HFFc6 (cell line): Measurements from ENCODE around the gene ANGPTL2. TPM values are rescaled to one million over a fixed set of nuclear protein-coding genes. Genes with fewer than 3 reads are reported as not detected.

ENCODE experiments used
- DNase-seq: peaks from one replicate; pipeline ENCODE4 v3.0.0-alpha.2; 2018
- H3K27ac Mint-ChIP-seq: 2 replicates; pipeline ENCODE4 v1.8.0; 2020; ENCODE audit warnings: mild to moderate bottlenecking, mixed read lengths
- H3K27me3 Mint-ChIP-seq: 2 replicates; pipeline ENCODE4 v1.8.0; 2021; ENCODE audit warnings: mild to moderate bottlenecking, moderate library complexity, mixed read lengths; ENCODE audit not compliant: insufficient read depth
- H3K36me3 Mint-ChIP-seq: 2 replicates; pipeline ENCODE4 v1.8.0; 2021; ENCODE audit warnings: low read depth, mixed read lengths
- H3K4me1 Mint-ChIP-seq: 2 replicates; pipeline ENCODE4 v1.8.0; 2020; ENCODE audit warnings: low read depth, mixed read lengths
- H3K4me3 Mint-ChIP-seq: 2 replicates; pipeline ENCODE4 v1.8.0; 2020; ENCODE audit warnings: mild to moderate bottlenecking, moderate library complexity, mixed read lengths
- H3K9me3 Mint-ChIP-seq: 2 replicates; pipeline ENCODE4 v1.8.0; 2020; ENCODE audit warnings: mild to moderate bottlenecking, mixed read lengths
- total RNA-seq, 6 experiments: library from RNA; stranded (reverse); fragmentation: NEBNext Ultra II Directional; extraction: Animal tissue kit (Norgen Biotek cat#: 25700); gene quantifications; 2 replicates in 1 of 6; 3 replicates in 5 of 6; pipeline ENCODE4 v1.2.3, GENCODE V29; 2021
- TF ChIP-seq, protein P1 (sequence below): fragments of 200-600 bp; sonication (generic); IDR thresholded peaks from 2 replicates; pipeline ENCODE4 v1.5.0; 2021; ENCODE audit warnings: antibody characterized with exemption, mild to moderate bottlenecking

The ANGPTL2 gene
- total RNA-seq, 6 experiments from 2014 or later = 15.0 to 20.9 (median 19.4) TPM

DNA sequence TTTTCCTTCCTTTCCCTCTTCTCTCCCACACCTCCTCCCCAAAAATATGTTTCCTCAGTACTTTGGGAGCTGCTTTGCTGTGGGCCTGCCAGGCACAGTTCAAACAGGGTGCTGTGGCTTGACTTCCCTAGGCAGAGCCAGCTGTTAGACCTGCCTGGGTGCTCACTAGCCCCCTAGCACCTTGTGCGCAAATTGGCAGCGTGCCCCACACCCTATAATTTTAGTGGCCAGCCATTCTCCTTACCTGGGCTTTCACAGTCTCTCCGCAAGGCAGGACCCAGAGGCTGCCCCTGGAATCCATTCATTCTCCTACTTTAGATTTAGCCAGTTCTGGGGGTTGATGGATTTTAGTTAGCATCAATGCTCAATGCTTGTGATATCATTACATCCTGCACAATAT lies 72.3 kb downstream of the ANGPTL2 start:
- TF ChIP-seq, protein P1, sequence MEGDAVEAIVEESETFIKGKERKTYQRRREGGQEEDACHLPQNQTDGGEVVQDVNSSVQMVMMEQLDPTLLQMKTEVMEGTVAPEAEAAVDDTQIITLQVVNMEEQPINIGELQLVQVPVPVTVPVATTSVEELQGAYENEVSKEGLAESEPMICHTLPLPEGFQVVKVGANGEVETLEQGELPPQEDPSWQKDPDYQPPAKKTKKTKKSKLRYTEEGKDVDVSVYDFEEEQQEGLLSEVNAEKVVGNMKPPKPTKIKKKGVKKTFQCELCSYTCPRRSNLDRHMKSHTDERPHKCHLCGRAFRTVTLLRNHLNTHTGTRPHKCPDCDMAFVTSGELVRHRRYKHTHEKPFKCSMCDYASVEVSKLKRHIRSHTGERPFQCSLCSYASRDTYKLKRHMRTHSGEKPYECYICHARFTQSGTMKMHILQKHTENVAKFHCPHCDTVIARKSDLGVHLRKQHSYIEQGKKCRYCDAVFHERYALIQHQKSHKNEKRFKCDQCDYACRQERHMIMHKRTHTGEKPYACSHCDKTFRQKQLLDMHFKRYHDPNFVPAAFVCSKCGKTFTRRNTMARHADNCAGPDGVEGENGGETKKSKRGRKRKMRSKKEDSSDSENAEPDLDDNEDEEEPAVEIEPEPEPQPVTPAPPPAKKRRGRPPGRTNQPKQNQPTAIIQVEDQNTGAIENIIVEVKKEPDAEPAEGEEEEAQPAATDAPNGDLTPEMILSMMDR = no peak
- H3K4me1 Mint-ChIP-seq = peaks cover 23% of the 10 kb centered on the region
- DNase-seq = no peak
- peaks cover 3% of the 10 kb centered on the region for H3K27me3 Mint-ChIP-seq
- H3K4me3 Mint-ChIP-seq = no peak overlapping the region
- no peaks in the 10 kb centered on the region for H3K9me3 Mint-ChIP-seq
- no peak overlapping the region for H3K27ac Mint-ChIP-seq
- H3K36me3 Mint-ChIP-seq = no peaks in the 10 kb centered on the region

DNA sequence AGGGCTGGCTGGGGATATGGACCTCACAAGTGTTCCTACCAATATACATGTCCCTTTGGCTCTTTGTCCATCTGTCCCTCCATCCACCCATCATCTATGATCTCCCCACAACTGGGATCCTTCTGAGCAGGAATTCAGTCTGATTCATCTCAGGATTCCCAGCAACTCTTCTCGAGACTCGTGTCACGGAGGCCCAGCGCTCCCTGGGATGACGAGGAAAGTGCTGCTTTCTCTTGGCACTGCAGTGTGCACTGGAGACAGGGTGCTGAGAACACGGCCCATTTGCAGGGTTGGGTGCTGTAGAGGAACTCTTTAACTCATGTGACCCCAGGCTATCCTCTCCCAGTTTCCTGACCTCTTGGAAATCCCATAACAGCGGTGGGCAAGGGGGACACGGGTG lies 72.9 kb downstream of the ANGPTL2 start:
- H3K27ac Mint-ChIP-seq = peak overlapping the region; percentile 65
- peaks cover 1% of the 10 kb centered on the region; the same call in 1 of the 2 replicates for H3K27me3 Mint-ChIP-seq
- no peaks in the 10 kb centered on the region for H3K9me3 Mint-ChIP-seq
- H3K4me3 Mint-ChIP-seq = peak overlapping the region; percentile 75; the same call in 1 of the 2 replicates
- TF ChIP-seq, protein P1 = no peak
- peaks cover 23% of the 10 kb centered on the region for H3K4me1 Mint-ChIP-seq
- no peak for DNase-seq
- no peaks in the 10 kb centered on the region for H3K36me3 Mint-ChIP-seq

DNA sequence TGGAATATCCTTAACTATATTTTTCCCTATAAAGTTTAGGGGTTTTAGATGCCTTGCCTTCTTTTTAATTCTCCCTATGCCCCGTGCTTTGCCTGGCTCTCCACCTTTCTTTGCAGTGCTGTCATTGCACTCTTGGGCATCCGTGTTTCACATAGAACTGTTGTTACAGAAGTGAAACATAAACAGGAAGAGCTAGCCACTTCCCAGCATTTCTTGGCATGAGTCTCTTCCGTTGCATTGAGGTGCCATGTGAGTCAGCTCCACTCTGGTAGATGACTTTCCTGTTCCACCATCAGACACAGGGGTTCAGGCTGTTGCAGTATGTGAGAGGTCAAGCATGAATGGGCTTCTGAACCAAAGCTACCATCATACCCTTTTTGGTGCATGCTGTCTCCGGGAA lies 73.4 kb downstream of the ANGPTL2 start:
- H3K4me1 Mint-ChIP-seq = peaks cover 23% of the 10 kb centered on the region
- peaks cover 1% of the 10 kb centered on the region; the same call in 1 of the 2 replicates for H3K27me3 Mint-ChIP-seq
- DNase-seq = peak; percentile 87
- no peaks in the 10 kb centered on the region for H3K9me3 Mint-ChIP-seq
- no peaks in the 10 kb centered on the region for H3K36me3 Mint-ChIP-seq
- TF ChIP-seq, protein P1 = peak; percentile 52; the same call in 1 of the 2 replicates
- peak overlapping the region; percentile 65 for H3K27ac Mint-ChIP-seq
- peak overlapping the region; percentile 75 for H3K4me3 Mint-ChIP-seq

GRCh38 chr9:127047971-127048370 lies 74.5 kb downstream of the ANGPTL2 start:
- Mint-ChIP-seq H3K27me3 (peaks cover 1% of the 10 kb centered on the region), H3K4me1 (peaks cover 23% of the 10 kb centered on the region), H3K9me3 (no peaks in the 10 kb centered on the region), H3K27ac (no peak overlapping the region; the same call in 1 of the 2 replicates), H3K4me3 (no peak overlapping the region), H3K36me3 (no peaks in the 10 kb centered on the region)
- no peak for DNase-seq
- TF ChIP-seq, protein P1 = no peak

- Mint-ChIP-seq H3K4me3 (no peak overlapping the region), H3K27ac (no peak overlapping the region), H3K4me1 (peaks cover 22% of the 10 kb centered on the region), H3K36me3 (no peaks in the 10 kb centered on the region; the same call in 1 of the 2 replicates), H3K27me3 (peaks cover 1% of the 10 kb centered on the region), H3K9me3 (no peaks in the 10 kb centered on the region)
- TF ChIP-seq, protein P1 = no peak
- no peak for DNase-seq
Observed at GRCh38 chr9:127045148-127045547, 77.3 kb downstream of the ANGPTL2 start.

GRCh38 chr9:127039492-127039891 lies 82.9 kb downstream of the ANGPTL2 start:
- Mint-ChIP-seq H3K4me1 (no peaks in the 10 kb centered on the region), H3K27ac (no peak overlapping the region), H3K4me3 (no peak overlapping the region), H3K27me3 (peaks cover 5% of the 10 kb centered on the region), H3K9me3 (no peaks in the 10 kb centered on the region), H3K36me3 (no peaks in the 10 kb centered on the region; the same call in 1 of the 2 replicates)
- TF ChIP-seq, protein P1 = no peak
- DNase-seq = no peak
